Gastrocnemius medialis (tissue), 4 donors: ENCODE measurements around the gene ISOC2. TPM values are rescaled to one million over a fixed set of nuclear protein-coding genes. Genes with fewer than 3 reads are reported as not detected.

Experiments
- ATAC-seq, 2 donors: fragments of 150-250 bp; one replicate each; pipeline ENCODE4 v1.9.1; 2016
- DNase-seq, 2 donors: peaks; one replicate each; pipeline ENCODE4 v3.0.0-alpha.2; 2019
- H3K27ac ChIP-seq, 4 donors: fragments of 200-600 bp; sonication (generic); 1 replicate in 1 of 4; 2 replicates in 3 of 4; pipeline ENCODE4 v1.5.1; 2016 to 2018; ENCODE audit warnings: mild to moderate bottlenecking in 2 of 4, moderate library complexity in 1 of 4
- H3K27me3 ChIP-seq, 3 donors: fragments of 200-600 bp; sonication (generic) in 2 of 3; 1 replicate in 1 of 3; 2 replicates in 2 of 3; pipeline versions ENCODE4 v1.5.1 to v1.6.0; 2016 to 2019; ENCODE audit warnings: mild to moderate bottlenecking in 1 of 3, moderate library complexity in 1 of 3
- H3K36me3 ChIP-seq, 2 donors: fragments of 200-600 bp; sonication (generic) in 1 of 2; one replicate each; pipeline ENCODE4 v1.5.1; 2017 to 2018
- H3K4me1 ChIP-seq, 2 donors: fragments of 200-600 bp; sonication (generic) in 1 of 2; one replicate each; pipeline ENCODE4 v1.5.1; 2016 to 2017; ENCODE audit warnings: mild to moderate bottlenecking in 2 of 2
- H3K4me3 ChIP-seq, 4 donors: fragments of 200-600 bp; sonication (generic) in 3 of 4; 1 replicate in 1 of 4; 2 replicates in 3 of 4; pipeline ENCODE4 v1.5.1; 2016 to 2019; ENCODE audit warnings: mild to moderate bottlenecking in 2 of 4
- H3K9me3 ChIP-seq, 3 donors: fragments of 200-600 bp; sonication (generic) in 2 of 3; 1 replicate in 1 of 3; 2 replicates in 2 of 3; pipeline ENCODE4 v1.5.1; 2016 to 2019
- POLR2A ChIP-seq, 2 donors: fragments of 450-650 bp; IDR thresholded peaks; one replicate each; pipeline ENCODE4 v1.6.1; 2017; ENCODE audit warnings: antibody characterized with exemption in 2 of 2, mild to moderate bottlenecking in 2 of 2, moderate library complexity in 2 of 2
- in situ Hi-C, 4 donors: fragments of 200-750 bp; cut with MboI; loops; one replicate each; pipeline versions ENCODE4 v1.15.0 to v1.8.0; 2017; ENCODE audit warnings: low sequenced_read_pairs in 4 of 4
- intact Hi-C: fragments of 100-400 bp; cut with DNase I; formaldehyde crosslinking; loops from one replicate; pipeline ENCODE4 v1.15.1; 2023; ENCODE audit warnings: low total_unique reads
- total RNA-seq, 4 donors: library from RNA; depleted of rRNA; stranded (reverse); fragments of >200 nt; gene quantifications; one replicate each; pipeline versions ENCODE4 v1.1.0 to v1.2.3, GENCODE V29; 2016
- TF ChIP-seq, protein P1 (sequence below), 5 experiments: fragments of 450-650 bp in 3 of 5; fragments of 200-600 bp in 2 of 5; sonication (generic) in 2 of 5; IDR thresholded peaks in 4 of 5; conservative IDR thresholded peaks in 1 of 5; 1 replicate in 4 of 5; 2 replicates in 1 of 5; pipeline ENCODE4 v1.5.1; 2016 to 2019; ENCODE audit warnings: antibody characterized with exemption in 5 of 5, mild to moderate bottlenecking in 3 of 5, moderate library complexity in 3 of 5

The ISOC2 gene
- total RNA-seq, 4 donors from 2014 or later = 59.7 to 101 (median 88.7) TPM

DNA sequence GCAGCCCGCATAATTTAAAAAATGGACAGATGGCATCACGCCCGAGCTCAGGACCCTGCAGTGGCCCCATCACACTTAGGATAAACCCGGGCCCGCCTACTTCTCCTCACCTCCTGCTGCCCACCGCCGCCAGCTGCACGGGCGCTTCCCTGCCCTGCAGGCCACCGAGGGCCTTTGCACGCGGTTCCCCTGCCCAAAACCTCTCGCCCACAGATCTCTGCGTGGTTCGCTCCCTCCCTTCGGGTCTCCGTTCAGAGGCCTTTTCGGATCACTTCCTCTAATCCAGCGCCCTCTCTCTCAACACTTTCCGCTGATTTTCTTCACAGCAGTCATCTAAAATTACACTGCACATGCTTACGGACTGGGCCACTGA, 20.1 kb downstream of the ISOC2 start:
- Histone ChIP-seq H3K27me3 (peaks cover 71 to 81% (median 75%) of the 10 kb centered on the region in 3 donors), H3K9me3 (no peaks in the 10 kb centered on the region), H3K4me3 (no peak overlapping the region), H3K4me1 (no peaks in the 10 kb centered on the region), H3K36me3 (no peaks in the 10 kb centered on the region), H3K27ac (no peak overlapping the region)
- DNase-seq (no peak), ATAC-seq (no peak)
- in situ Hi-C loops (no loop called here), intact Hi-C loops (no loop called here)
- TF ChIP-seq POLR2A (IDR thresholded peaks at IDR 0.05) = no peak
- TF ChIP-seq, protein P1, sequence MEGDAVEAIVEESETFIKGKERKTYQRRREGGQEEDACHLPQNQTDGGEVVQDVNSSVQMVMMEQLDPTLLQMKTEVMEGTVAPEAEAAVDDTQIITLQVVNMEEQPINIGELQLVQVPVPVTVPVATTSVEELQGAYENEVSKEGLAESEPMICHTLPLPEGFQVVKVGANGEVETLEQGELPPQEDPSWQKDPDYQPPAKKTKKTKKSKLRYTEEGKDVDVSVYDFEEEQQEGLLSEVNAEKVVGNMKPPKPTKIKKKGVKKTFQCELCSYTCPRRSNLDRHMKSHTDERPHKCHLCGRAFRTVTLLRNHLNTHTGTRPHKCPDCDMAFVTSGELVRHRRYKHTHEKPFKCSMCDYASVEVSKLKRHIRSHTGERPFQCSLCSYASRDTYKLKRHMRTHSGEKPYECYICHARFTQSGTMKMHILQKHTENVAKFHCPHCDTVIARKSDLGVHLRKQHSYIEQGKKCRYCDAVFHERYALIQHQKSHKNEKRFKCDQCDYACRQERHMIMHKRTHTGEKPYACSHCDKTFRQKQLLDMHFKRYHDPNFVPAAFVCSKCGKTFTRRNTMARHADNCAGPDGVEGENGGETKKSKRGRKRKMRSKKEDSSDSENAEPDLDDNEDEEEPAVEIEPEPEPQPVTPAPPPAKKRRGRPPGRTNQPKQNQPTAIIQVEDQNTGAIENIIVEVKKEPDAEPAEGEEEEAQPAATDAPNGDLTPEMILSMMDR (IDR thresholded peaks at IDR 0.05 in 4 of 5, conservative IDR thresholded peaks at IDR 0.05 in 1 of 5) = no peak

DNA sequence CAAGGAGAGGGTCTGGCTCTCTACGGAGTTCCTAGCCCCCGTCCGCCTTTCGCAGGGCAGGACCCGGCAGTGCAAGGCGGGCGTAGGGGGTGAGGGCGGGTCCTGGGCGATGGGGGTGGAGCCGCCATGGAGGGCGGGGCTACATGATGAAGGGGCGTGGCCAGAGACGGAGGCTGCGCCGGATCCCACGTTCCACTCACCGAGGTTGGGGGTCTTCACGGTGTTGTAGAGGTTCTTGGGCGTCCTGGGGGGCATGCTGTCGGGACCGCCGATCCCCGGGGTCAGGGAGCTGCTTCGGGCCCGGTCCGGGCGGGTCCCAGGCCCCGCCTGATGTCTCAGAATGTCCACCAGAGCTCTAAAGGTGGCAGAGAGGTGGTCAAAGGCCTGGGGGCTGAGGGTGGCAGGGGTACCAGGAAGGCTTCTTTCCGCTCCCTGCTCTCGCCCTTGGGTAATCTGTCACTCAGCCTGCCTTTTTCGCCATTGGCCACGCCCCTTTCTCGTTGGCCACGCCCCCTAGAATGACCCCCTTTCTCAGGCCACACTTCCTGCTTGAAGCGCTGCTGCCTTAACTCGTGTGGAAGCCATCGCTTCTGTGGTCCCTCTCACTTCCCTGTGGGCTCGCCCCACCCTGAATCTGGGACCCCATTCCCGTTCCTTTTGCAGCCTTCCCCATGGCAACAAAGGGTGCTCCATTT, 20.9 kb downstream of the ISOC2 start:
- Histone ChIP-seq H3K4me1 (no peaks in the 10 kb centered on the region), H3K27me3 (peaks cover 70 to 83% (median 71%) of the 10 kb centered on the region in 3 donors), H3K4me3 (peak overlapping the region in 1 of 4 donors; percentile 25), H3K27ac (no peak overlapping the region), H3K36me3 (no peaks in the 10 kb centered on the region), H3K9me3 (no peaks in the 10 kb centered on the region)
- in situ Hi-C loops (no loop called here), intact Hi-C loops (no loop called here)
- TF ChIP-seq, protein P1 (IDR thresholded peaks at IDR 0.05 in 4 of 5, conservative IDR thresholded peaks at IDR 0.05 in 1 of 5) = no peak
- no peak for TF ChIP-seq POLR2A (IDR thresholded peaks at IDR 0.05)
- DNase-seq (no peak), ATAC-seq (no peak)

DNA sequence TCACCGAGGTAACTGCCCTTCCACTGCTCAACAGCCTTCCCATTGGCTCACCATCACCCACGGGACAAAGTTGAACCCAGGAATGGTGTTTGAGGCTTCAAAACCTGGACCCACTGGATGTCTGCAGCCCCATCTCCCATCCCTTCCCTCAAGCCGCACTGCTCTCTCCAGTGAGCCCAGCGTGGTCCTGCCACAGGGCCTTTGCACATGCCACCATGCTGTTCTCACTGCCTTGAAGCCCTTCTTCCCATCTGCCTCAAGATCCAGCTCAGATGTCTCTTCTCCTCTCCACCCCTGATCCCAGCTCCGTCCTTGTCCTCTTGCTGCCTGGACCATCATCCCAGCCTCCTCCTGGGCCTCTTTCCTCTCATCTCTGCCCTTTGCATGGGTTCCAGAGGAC, 22.4 kb downstream of the ISOC2 start:
- no peak for TF ChIP-seq POLR2A (IDR thresholded peaks at IDR 0.05)
- TF ChIP-seq, protein P1 (IDR thresholded peaks at IDR 0.05 in 4 of 5, conservative IDR thresholded peaks at IDR 0.05 in 1 of 5) = no peak
- Histone ChIP-seq H3K4me1 (no peaks in the 10 kb centered on the region), H3K27ac (no peak overlapping the region), H3K27me3 (peaks cover 58 to 68% (median 59%) of the 10 kb centered on the region in 3 donors), H3K36me3 (no peaks in the 10 kb centered on the region), H3K4me3 (no peak overlapping the region), H3K9me3 (no peaks in the 10 kb centered on the region)
- ATAC-seq (no peak), DNase-seq (no peak)
- in situ Hi-C loops (no loop called here), intact Hi-C loops (no loop called here)

DNA sequence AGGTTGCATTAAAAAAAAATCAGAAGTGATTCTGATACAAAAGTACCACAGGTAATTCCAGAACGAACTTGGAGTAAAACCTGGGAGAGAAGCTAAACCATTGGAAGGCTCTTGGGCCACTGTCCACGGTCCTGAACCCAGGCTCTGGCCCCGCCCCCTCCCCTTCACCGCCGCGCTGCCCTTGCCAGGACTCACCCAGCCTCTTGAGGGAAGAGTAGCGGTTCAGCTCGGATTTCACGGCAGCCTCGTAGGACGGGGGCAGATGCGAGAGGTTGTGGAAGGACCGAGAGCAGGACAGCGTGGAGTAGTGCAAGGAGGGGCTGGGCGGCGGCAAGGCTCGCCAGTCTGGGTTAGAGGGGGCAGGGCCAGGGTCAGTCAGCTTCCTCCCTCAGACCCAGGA, 24.0 kb downstream of the ISOC2 start:
- DNase-seq = no peak
- Histone ChIP-seq H3K27ac (no peak overlapping the region), H3K36me3 (no peaks in the 10 kb centered on the region), H3K27me3 (peaks cover 58 to 69% (median 68%) of the 10 kb centered on the region in 3 donors), H3K4me1 (no peaks in the 10 kb centered on the region), H3K9me3 (no peaks in the 10 kb centered on the region), H3K4me3 (no peak overlapping the region)
- TF ChIP-seq, protein P1 (IDR thresholded peaks at IDR 0.05 in 4 of 5, conservative IDR thresholded peaks at IDR 0.05 in 1 of 5) = no peak
- no peak for TF ChIP-seq POLR2A (IDR thresholded peaks at IDR 0.05)
- ATAC-seq = no peak
- intact Hi-C loops (no loop called here), in situ Hi-C loops (no loop called here)

DNA sequence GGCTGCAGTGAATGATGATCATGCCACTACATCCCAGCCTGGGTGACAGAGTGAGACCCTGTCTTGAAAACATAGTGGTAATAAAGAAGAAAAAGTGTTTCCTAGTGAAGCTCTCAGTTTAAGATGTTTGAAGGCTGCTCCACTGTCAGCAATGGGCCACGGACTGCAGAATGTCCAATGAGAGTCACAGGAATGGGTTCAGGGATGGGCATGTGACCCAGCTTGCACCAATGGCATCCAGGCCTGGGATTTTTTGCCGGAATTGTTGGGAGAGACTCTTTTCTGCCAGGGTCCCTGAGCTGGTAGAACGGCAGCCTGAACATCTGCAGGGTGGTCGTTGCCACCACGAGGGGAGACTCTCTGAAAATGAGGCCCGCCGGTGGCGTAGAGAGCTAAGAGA, 24.6 kb downstream of the ISOC2 start:
- Histone ChIP-seq H3K4me3 (no peak overlapping the region), H3K27me3 (peaks cover 61 to 72% (median 70%) of the 10 kb centered on the region in 3 donors), H3K4me1 (no peaks in the 10 kb centered on the region), H3K9me3 (no peaks in the 10 kb centered on the region), H3K36me3 (no peaks in the 10 kb centered on the region), H3K27ac (no peak overlapping the region)
- ATAC-seq (no peak), DNase-seq (no peak)
- intact Hi-C loops = no loop called here
- TF ChIP-seq POLR2A (IDR thresholded peaks at IDR 0.05) = no peak
- TF ChIP-seq, protein P1 (IDR thresholded peaks at IDR 0.05 in 4 of 5, conservative IDR thresholded peaks at IDR 0.05 in 1 of 5) = no peak
- in situ Hi-C loops = no loop called here
